Measurements from ENCODE around the gene PRR13.

The PRR13 gene

DNA sequence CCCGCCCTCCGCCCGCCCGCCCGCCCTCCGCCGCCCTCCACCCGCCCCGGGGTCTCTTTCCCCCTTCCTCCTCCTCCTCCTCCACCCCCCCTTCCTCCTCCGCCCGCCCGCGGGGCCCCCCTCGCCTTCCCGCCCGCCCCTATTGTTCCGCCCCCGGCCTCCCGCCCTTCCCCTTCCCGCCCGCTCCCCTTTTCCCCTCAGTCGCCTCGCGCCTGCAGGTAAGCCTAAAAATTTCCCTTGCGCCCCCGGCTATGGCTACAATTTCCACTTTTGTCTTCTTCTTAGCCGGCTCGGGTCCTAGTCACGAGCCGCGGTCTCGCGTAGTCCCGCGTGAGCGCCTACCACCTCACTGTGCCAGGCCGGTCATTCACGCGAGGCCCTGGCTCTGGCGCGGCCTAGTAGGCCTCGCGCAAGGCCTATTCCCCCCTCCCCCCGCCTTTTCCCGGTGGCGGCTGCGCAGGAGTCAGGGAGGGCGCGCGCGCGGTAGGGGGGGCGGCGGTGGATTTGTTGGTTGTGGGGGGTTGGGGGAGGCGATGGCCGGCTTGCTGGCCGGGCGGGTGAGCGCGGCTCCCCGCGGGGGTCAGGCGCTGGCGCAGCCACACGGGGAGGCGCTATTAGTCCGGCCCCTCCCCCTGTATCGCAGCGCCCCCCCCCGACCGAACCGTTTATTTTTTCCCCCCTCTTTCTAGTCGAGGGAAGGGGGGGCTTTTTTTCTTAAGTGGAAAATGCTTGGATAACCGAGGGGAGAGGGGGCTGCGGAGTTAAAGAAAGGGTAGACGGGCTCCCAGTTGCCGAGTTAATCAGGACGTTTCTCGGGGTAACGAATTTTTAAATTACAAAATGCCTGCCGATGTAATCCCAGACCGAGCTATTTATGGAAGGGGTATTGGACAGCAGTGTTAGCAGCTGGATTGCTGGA is 10.9 kb downstream of the PRR13 start:
- Histone ChIP-seq H2BK12ac (ENCODE audit: low read length) (no peak overlapping the region), H3K4me3 (ENCODE audit: low read depth, low read length) (peak overlapping the region; percentile 82), H2BK120ac (ENCODE audit: insufficient read depth, low read length, poor library complexity) (peak overlapping the region; percentile 78), H2AK5ac (ENCODE audit: low read length) (peak overlapping the region; percentile 31), H3K36me3 (ENCODE audit: control insufficient read depth in 1 of 2, insufficient read depth in 2 of 2, low read length in 2 of 2) (peaks cover 14 to 30% of the 10 kb centered on the region in 2 experiments), H3K79me2 (ENCODE audit: control insufficient read depth, insufficient read depth, low read length, poor library complexity) (peaks cover 9% of the 10 kb centered on the region), H3K9me3 (ENCODE audit: insufficient read depth, low read depth, low read length) (no peaks in the 10 kb centered on the region), H3K23ac (ENCODE audit: low read length) (no peak overlapping the region), H3K27me3 (ENCODE audit: insufficient read depth, low read length) (no peaks in the 10 kb centered on the region), H3K27ac (ENCODE audit: low read depth, low read length) (peak overlapping the region; percentile 93), H3K79me1 (ENCODE audit: low read length) (peaks cover 6% of the 10 kb centered on the region), H3K4me2 (ENCODE audit: low read length) (peak overlapping the region; percentile 76), H4K12ac (ENCODE audit: low read depth, low read length) (peak overlapping the region; percentile 91), H4K91ac (ENCODE audit: low read depth, low read length) (peak overlapping the region; percentile 94), H4K8ac (ENCODE audit: low read depth, low read length) (peak overlapping the region; percentile 85), H2BK5ac (ENCODE audit: low read depth, low read length, poor library complexity) (peak overlapping the region; percentile 84), H3K4me1 (ENCODE audit: control insufficient read depth in 1 of 2, insufficient read depth in 2 of 2, low read length in 2 of 2) (no peaks in the 10 kb centered on the region), H3K9ac (ENCODE audit: low read length) (peak overlapping the region; percentile 93), H2AFZ (ENCODE audit: insufficient read depth, low read length, poor library complexity) (peak overlapping the region; percentile 71), H3K18ac (ENCODE audit: low read length) (peak overlapping the region; percentile 90), H3K14ac (ENCODE audit: low read length) (peak overlapping the region; percentile 96), H3K4ac (ENCODE audit: low read depth, low read length) (peak overlapping the region; percentile 99)
- no CpG with 5 or more reads among the region's 82 CpGs for WGBS (ENCODE audit: extremely low coverage, insufficient coverage, insufficient read length)
- DNase-seq: peak; percentile 46 to 72

GRCh38 chr12:53453953-53454640 is 12.6 kb downstream of the PRR13 start:
- Histone ChIP-seq H2BK5ac (ENCODE audit: low read depth, low read length, poor library complexity) (no peak overlapping the region), H2BK12ac (ENCODE audit: low read length) (no peak overlapping the region), H4K12ac (ENCODE audit: low read depth, low read length) (no peak overlapping the region), H3K18ac (ENCODE audit: low read length) (no peak overlapping the region), H3K36me3 (ENCODE audit: control insufficient read depth in 1 of 2, insufficient read depth in 2 of 2, low read length in 2 of 2) (peaks cover 26 to 38% of the 10 kb centered on the region in 2 experiments), H3K27ac (ENCODE audit: low read depth, low read length) (no peak overlapping the region), H2AK5ac (ENCODE audit: low read length) (no peak overlapping the region), H3K4ac (ENCODE audit: low read depth, low read length) (peak overlapping the region; percentile 96), H3K14ac (ENCODE audit: low read length) (no peak overlapping the region), H3K9ac (ENCODE audit: low read length) (no peak overlapping the region), H3K23ac (ENCODE audit: low read length) (no peak overlapping the region), H3K4me1 (ENCODE audit: control insufficient read depth in 1 of 2, insufficient read depth in 2 of 2, low read length in 2 of 2) (no peaks in the 10 kb centered on the region), H3K9me3 (ENCODE audit: insufficient read depth, low read depth, low read length) (no peaks in the 10 kb centered on the region), H3K4me3 (ENCODE audit: low read depth, low read length) (no peak overlapping the region), H4K8ac (ENCODE audit: low read depth, low read length) (no peak overlapping the region), H3K27me3 (ENCODE audit: insufficient read depth, low read length) (no peaks in the 10 kb centered on the region), H3K79me1 (ENCODE audit: low read length) (peaks cover 6% of the 10 kb centered on the region), H3K4me2 (ENCODE audit: low read length) (peak overlapping the region; percentile 37), H2BK120ac (ENCODE audit: insufficient read depth, low read length, poor library complexity) (no peak overlapping the region), H2AFZ (ENCODE audit: insufficient read depth, low read length, poor library complexity) (no peak overlapping the region), H3K79me2 (ENCODE audit: control insufficient read depth, insufficient read depth, low read length, poor library complexity) (peaks cover 9% of the 10 kb centered on the region), H4K91ac (ENCODE audit: low read depth, low read length) (no peak overlapping the region)
- DNase-seq: no peak
- WGBS (ENCODE audit: extremely low coverage, insufficient coverage, insufficient read length): no CpG with 5 or more reads among the region's 6 CpGs

DNA sequence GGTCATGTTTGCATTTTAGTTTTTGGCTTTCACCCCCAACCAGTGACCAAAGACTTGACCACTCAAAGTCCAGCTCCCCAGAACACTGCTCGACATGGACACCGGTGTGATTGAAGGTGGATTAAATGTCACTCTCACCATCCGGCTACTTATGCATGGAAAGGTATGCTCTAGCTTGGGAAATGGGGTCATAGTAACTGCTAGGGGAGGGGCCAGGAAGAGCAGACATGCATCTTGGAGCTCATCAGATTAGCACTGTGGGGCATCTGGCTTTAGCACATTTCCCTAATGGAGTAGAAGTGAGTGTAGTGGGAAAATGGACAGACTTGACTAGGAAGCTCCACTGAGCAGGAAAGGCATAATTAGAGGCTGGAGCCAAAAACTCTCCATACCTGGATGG is 13.2 kb downstream of the PRR13 start:
- Histone ChIP-seq H3K14ac (ENCODE audit: low read length) (no peak overlapping the region), H3K79me1 (ENCODE audit: low read length) (peaks cover 6% of the 10 kb centered on the region), H4K91ac (ENCODE audit: low read depth, low read length) (no peak overlapping the region), H2AFZ (ENCODE audit: insufficient read depth, low read length, poor library complexity) (no peak overlapping the region), H2BK12ac (ENCODE audit: low read length) (no peak overlapping the region), H4K8ac (ENCODE audit: low read depth, low read length) (no peak overlapping the region), H3K4me2 (ENCODE audit: low read length) (no peak overlapping the region), H2AK5ac (ENCODE audit: low read length) (no peak overlapping the region), H4K12ac (ENCODE audit: low read depth, low read length) (no peak overlapping the region), H3K9ac (ENCODE audit: low read length) (peak overlapping the region; percentile 9), H3K79me2 (ENCODE audit: control insufficient read depth, insufficient read depth, low read length, poor library complexity) (peaks cover 9% of the 10 kb centered on the region), H3K4me3 (ENCODE audit: low read depth, low read length) (no peak overlapping the region), H3K23ac (ENCODE audit: low read length) (no peak overlapping the region), H2BK5ac (ENCODE audit: low read depth, low read length, poor library complexity) (no peak overlapping the region), H3K4me1 (ENCODE audit: control insufficient read depth in 1 of 2, insufficient read depth in 2 of 2, low read length in 2 of 2) (no peaks in the 10 kb centered on the region), H2BK120ac (ENCODE audit: insufficient read depth, low read length, poor library complexity) (no peak overlapping the region), H3K27me3 (ENCODE audit: insufficient read depth, low read length) (no peaks in the 10 kb centered on the region), H3K36me3 (ENCODE audit: control insufficient read depth in 1 of 2, insufficient read depth in 2 of 2, low read length in 2 of 2) (peaks cover 29 to 42% of the 10 kb centered on the region in 2 experiments), H3K18ac (ENCODE audit: low read length) (no peak overlapping the region), H3K4ac (ENCODE audit: low read depth, low read length) (peak overlapping the region; percentile 11), H3K27ac (ENCODE audit: low read depth, low read length) (no peak overlapping the region), H3K9me3 (ENCODE audit: insufficient read depth, low read depth, low read length) (no peaks in the 10 kb centered on the region)
- no CpG with 5 or more reads among the region's 3 CpGs for WGBS (ENCODE audit: extremely low coverage, insufficient coverage, insufficient read length)
- no peak for DNase-seq

- Histone ChIP-seq H3K27ac (ENCODE audit: low read depth, low read length) (no peak overlapping the region), H4K91ac (ENCODE audit: low read depth, low read length) (no peak overlapping the region), H3K18ac (ENCODE audit: low read length) (no peak overlapping the region), H3K4me3 (ENCODE audit: low read depth, low read length) (no peak overlapping the region), H4K12ac (ENCODE audit: low read depth, low read length) (no peak overlapping the region), H3K4ac (ENCODE audit: low read depth, low read length) (peak overlapping the region; percentile 58), H3K36me3 (ENCODE audit: control insufficient read depth in 1 of 2, insufficient read depth in 2 of 2, low read length in 2 of 2) (peaks cover 44 to 60% of the 10 kb centered on the region in 2 experiments), H3K9me3 (ENCODE audit: insufficient read depth, low read depth, low read length) (no peaks in the 10 kb centered on the region), H3K4me2 (ENCODE audit: low read length) (no peak overlapping the region), H3K4me1 (ENCODE audit: control insufficient read depth in 1 of 2, insufficient read depth in 2 of 2, low read length in 2 of 2) (no peaks in the 10 kb centered on the region), H3K23ac (ENCODE audit: low read length) (no peak overlapping the region), H3K9ac (ENCODE audit: low read length) (no peak overlapping the region), H3K79me2 (ENCODE audit: control insufficient read depth, insufficient read depth, low read length, poor library complexity) (peaks cover 11% of the 10 kb centered on the region), H2BK12ac (ENCODE audit: low read length) (no peak overlapping the region), H2AK5ac (ENCODE audit: low read length) (no peak overlapping the region), H3K27me3 (ENCODE audit: insufficient read depth, low read length) (no peaks in the 10 kb centered on the region), H3K14ac (ENCODE audit: low read length) (no peak overlapping the region), H2BK120ac (ENCODE audit: insufficient read depth, low read length, poor library complexity) (no peak overlapping the region), H3K79me1 (ENCODE audit: low read length) (peaks cover 6% of the 10 kb centered on the region), H4K8ac (ENCODE audit: low read depth, low read length) (no peak overlapping the region), H2AFZ (ENCODE audit: insufficient read depth, low read length, poor library complexity) (no peak overlapping the region), H2BK5ac (ENCODE audit: low read depth, low read length, poor library complexity) (no peak overlapping the region)
- DNase-seq: no peak
- no CpG with 5 or more reads among the region's 6 CpGs for WGBS (ENCODE audit: extremely low coverage, insufficient coverage, insufficient read length)
Observed at GRCh38 chr12:53456654-53457366, 15.3 kb downstream of the PRR13 start.
